IPS DF 6.9 (cell line): ENCODE measurements around the gene IL36RN.

Experiments used
- DNase-seq: peaks from one replicate; pipeline ENCODE4 v3.0.0-alpha.2; 2013; ENCODE audit warnings: low read depth, low spot score
- H3K27ac ChIP-seq: one replicate; pipeline ENCODE4 v1.5.1; 2013; ENCODE audit warnings: low read length, control low read depth
- H3K27me3 ChIP-seq: 2 replicates; pipeline ENCODE4 v1.6.1; 2013; ENCODE audit warnings: mild to moderate bottlenecking, low read length; ENCODE audit not compliant: control insufficient read depth, insufficient read depth
- H3K36me3 ChIP-seq: 2 replicates; pipeline ENCODE4 v1.6.1; 2013; ENCODE audit warnings: low read length; ENCODE audit not compliant: control insufficient read depth, insufficient read depth
- H3K4me1 ChIP-seq: 2 replicates; pipeline ENCODE4 v1.6.1; 2013; ENCODE audit warnings: low read length; ENCODE audit not compliant: control insufficient read depth, insufficient read depth
- H3K4me3 ChIP-seq: 2 replicates; pipeline ENCODE4 v1.5.1; 2013; ENCODE audit warnings: mild to moderate bottlenecking, low read length
- H3K9me3 ChIP-seq: 2 replicates; pipeline ENCODE4 v1.6.1; 2013; ENCODE audit warnings: low read length, inconsistent platforms; ENCODE audit not compliant: control insufficient read depth, insufficient read depth
- WGBS: extraction: QIAGEN DNeasy Blood & Tissue Kit; methylation state at CpG from one replicate; pipeline ENCODE4 v1.1.7; 2013; ENCODE audit warnings: mixed read lengths, missing lambda C conversion rate; ENCODE audit not compliant: insufficient read length, insufficient coverage; 5-methylcytosine and 5-hydroxymethylcytosine counted together

The IL36RN gene

DNA sequence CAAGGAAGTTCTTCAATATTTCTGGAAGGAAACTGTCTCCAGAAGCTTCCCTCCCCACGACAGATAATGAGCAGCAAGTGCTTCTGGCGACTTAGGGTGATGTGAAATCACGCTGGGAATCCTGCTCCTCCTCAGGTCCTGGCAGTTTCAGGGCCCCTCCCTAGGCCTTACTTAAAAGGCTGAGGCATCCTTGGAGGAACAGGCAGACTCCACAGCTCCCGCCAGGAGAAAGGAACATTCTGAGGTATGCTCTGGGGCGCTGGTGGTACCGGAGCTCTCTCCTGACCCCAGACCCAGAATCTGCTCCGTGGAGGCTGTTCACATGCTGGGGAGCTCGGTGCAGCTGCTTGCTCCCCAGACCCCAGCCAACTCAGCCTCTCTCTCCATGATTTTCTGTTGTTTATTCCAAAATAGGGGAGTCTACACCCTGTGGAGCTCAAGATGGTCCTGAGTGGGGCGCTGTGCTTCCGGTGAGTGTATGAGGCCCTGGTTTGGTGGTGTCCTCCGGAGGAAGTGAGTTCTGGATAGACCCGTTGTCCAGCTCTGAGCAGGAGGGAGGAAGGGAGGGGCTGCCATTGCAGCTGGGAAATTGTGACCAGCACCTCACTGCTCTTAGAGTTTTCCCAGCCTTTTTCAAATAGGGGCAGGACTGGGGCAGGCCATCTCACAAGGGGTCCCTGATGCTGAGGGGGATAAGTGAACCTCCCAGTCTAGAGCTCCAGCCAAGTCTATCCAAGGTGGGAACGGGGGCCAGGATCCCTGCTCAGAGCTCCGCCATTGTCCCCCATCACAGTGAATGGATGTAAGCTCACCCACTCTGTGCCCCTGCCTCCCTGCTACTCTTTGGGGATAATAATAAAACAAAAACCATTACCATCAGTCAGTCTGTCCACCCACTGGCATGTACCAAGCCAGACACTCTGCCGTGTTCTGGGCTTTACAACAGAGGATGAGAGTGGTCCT lies at the start of gene IL36RN:
TSS of gene IL36RN (plus strand) at position 201 of the 963 bp plus-strand sequence. CDS start at position 442, 241 bp downstream.
- Histone ChIP-seq H3K27ac (no peak within 1 kb of the TSS), H3K4me3 (no peak within 1 kb of the TSS)
- no CpG with 5 or more reads among the region's 15 CpGs for WGBS

DNA sequence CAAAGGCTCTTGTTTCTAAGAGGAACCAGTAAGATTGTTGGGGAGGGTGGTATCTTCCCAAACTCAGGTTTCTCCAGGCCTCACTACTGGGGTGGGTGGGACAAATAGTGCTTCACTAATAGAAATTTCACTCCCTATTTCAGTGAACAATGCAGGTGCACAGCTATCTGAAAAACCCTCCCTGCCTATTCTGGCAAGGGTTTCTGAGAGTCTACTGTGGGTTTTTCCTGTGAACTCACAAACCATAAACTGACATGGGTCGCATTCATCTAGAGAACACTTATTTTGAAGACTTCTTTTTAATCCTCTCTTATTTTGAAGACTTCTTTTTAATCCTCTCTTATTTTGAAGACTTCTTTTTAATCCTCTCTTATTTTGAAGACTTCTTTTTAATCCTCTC lies 49.4 kb upstream of the IL36RN start:
- no CpG with 5 or more reads among the region's 1 CpG for WGBS
- Histone ChIP-seq H3K4me1 (no peaks in the 10 kb centered on the region), H3K4me3 (no peak overlapping the region), H3K27ac (no peak overlapping the region), H3K36me3 (no peaks in the 10 kb centered on the region), H3K9me3 (no peaks in the 10 kb centered on the region), H3K27me3 (no peaks in the 10 kb centered on the region)
- no peak for DNase-seq

More for the DNA sequence above, at the start of gene IL36RN:
- Histone ChIP-seq H3K9me3 (peaks cover 2% of the 10 kb centered on the region; the same call in 1 of the 2 replicates), H3K27me3 (no peaks in the 10 kb centered on the region; the same call in 1 of the 2 replicates), H3K36me3 (no peaks in the 10 kb centered on the region), H3K4me1 (no peaks in the 10 kb centered on the region)
- no peak for DNase-seq

DNA sequence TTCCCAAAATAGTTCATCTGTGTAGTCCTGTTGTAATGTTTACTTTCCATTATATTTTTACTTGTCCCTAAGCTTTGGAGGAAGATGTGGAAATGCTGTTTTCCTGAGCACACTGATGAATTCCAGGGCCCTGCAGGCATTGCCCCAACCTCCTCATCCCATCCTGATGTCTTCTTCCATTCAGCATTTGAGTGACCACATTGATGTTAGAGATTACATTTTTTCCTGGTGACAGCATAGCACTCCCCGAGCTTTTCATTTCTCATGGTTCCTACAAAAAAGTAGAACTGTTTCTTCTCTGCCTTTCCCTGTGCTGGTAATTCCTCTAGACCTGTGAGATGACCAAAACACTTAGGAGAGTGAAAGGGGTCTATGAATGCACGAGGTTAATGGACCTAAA lies 48.9 kb upstream of the IL36RN start:
- Histone ChIP-seq H3K36me3 (no peaks in the 10 kb centered on the region), H3K9me3 (no peaks in the 10 kb centered on the region), H3K27me3 (no peaks in the 10 kb centered on the region), H3K27ac (no peak overlapping the region), H3K4me1 (no peaks in the 10 kb centered on the region), H3K4me3 (no peak overlapping the region)
- no peak for DNase-seq
- WGBS: no CpG with 5 or more reads among the region's 2 CpGs

- Histone ChIP-seq H3K36me3 (no peaks in the 10 kb centered on the region), H3K9me3 (no peaks in the 10 kb centered on the region), H3K4me1 (no peaks in the 10 kb centered on the region), H3K27ac (no peak overlapping the region), H3K27me3 (no peaks in the 10 kb centered on the region), H3K4me3 (no peak overlapping the region)
- no peak for DNase-seq
- no CpG with 5 or more reads among the region's 1 CpG for WGBS
These were observed 47.9 kb upstream of the IL36RN start for GRCh38 chr2:113011108-113011507.

DNA sequence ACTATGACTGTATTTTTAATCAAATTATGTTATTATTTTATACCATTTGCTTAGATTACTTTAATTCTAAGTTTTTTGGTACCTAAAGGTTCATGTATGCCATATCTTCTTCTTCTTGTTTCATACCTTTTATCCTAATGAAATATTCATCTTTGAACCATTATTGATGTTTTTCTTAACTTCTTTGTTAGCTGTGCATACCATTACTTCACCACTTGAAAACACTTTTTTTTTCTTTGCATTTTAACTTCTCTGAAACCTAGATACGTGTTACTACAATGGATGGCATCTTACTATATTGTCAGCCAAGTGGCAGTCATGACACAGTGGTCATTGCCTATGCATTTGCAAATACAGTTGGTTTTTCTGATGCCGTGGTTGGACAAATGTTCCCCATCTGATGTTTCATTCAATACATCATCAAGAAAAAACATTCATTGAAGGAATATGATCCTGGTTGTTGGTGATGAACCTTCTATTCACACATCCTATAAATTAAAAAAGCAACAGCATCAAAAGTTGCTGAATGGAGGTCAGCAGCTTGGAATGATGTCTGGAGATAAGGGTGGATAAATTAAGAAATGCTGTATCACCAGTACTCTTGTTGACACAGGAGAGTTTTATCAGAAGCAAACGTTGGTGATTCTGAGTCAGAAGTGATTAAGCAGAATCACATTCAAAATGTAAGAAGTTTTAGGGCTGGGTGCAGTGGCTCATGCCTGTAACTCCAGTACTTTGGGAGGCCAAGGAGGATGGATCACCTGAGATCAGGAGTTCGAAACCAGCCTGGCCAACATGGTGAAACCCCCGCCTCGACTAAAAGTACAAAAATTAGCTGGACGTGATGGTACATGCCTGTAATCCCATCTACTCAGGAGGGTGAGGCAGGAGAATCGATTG lies 46.3 kb upstream of the IL36RN start:
- H3K27me3 ChIP-seq: no peaks in the 10 kb centered on the region
- no peak for DNase-seq
- H3K36me3 ChIP-seq: no peaks in the 10 kb centered on the region
- no CpG with 5 or more reads among the region's 8 CpGs for WGBS
- H3K27ac ChIP-seq: no peak overlapping the region
- no peaks in the 10 kb centered on the region for H3K9me3 ChIP-seq
- no peaks in the 10 kb centered on the region for H3K4me1 ChIP-seq
- H3K4me3 ChIP-seq: no peak overlapping the region

DNA sequence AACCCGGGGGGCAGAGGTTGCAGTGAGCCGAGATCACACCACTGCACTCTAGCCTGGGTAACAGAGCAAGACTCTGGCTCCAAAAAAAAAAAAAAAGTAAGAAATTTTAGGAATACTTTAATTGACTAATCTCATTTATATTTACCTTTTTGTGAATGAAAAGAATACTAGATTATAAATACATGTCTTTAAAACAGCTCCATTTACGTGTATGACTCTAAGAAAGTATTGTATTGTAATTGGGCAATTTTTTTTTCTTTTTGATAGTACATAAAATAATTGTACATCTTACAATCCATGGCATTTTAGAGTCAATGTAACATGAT lies 45.7 kb upstream of the IL36RN start:
- DNase-seq: no peak
- H3K4me3 ChIP-seq: no peak overlapping the region
- H3K9me3 ChIP-seq: no peaks in the 10 kb centered on the region
- H3K4me1 ChIP-seq: no peaks in the 10 kb centered on the region
- H3K36me3 ChIP-seq: no peaks in the 10 kb centered on the region
- H3K27me3 ChIP-seq: no peaks in the 10 kb centered on the region
- no peak overlapping the region for H3K27ac ChIP-seq
- WGBS: no CpG with 5 or more reads among the region's 3 CpGs

GRCh38 chr2:113014067-113014466 lies 44.9 kb upstream of the IL36RN start:
- no peak overlapping the region for H3K27ac ChIP-seq
- WGBS: no CpG with 5 or more reads among the region's 2 CpGs
- no peak overlapping the region for H3K4me3 ChIP-seq
- DNase-seq: no peak
- H3K27me3 ChIP-seq: no peaks in the 10 kb centered on the region
- no peaks in the 10 kb centered on the region for H3K36me3 ChIP-seq
- no peaks in the 10 kb centered on the region for H3K9me3 ChIP-seq
- no peaks in the 10 kb centered on the region for H3K4me1 ChIP-seq

- Histone ChIP-seq H3K36me3 (no peaks in the 10 kb centered on the region), H3K4me3 (no peak overlapping the region), H3K27ac (no peak overlapping the region), H3K27me3 (no peaks in the 10 kb centered on the region), H3K4me1 (no peaks in the 10 kb centered on the region), H3K9me3 (no peaks in the 10 kb centered on the region)
- no peak for DNase-seq
- WGBS: no CpG with 5 or more reads among the region's 1 CpG
These were observed 44.0 kb upstream of the IL36RN start for GRCh38 chr2:113015042-113015441.

- no CpG with 5 or more reads among the region's 2 CpGs for WGBS
- no peak for DNase-seq
- H3K4me3 ChIP-seq: no peak overlapping the region
- no peaks in the 10 kb centered on the region for H3K4me1 ChIP-seq
- H3K9me3 ChIP-seq: no peaks in the 10 kb centered on the region
- no peak overlapping the region for H3K27ac ChIP-seq
- H3K36me3 ChIP-seq: no peaks in the 10 kb centered on the region
- H3K27me3 ChIP-seq: no peaks in the 10 kb centered on the region
These were observed 43.3 kb upstream of the IL36RN start for GRCh38 chr2:113015655-113016054.

- no CpG with 5 or more reads among the region's 3 CpGs for WGBS
- Histone ChIP-seq H3K9me3 (no peaks in the 10 kb centered on the region), H3K27me3 (no peaks in the 10 kb centered on the region), H3K36me3 (no peaks in the 10 kb centered on the region), H3K4me1 (no peaks in the 10 kb centered on the region), H3K4me3 (no peak overlapping the region), H3K27ac (no peak overlapping the region)
- DNase-seq: no peak
These were observed 40.5 kb upstream of the IL36RN start for GRCh38 chr2:113018509-113018908.
